Lower leg skin (tissue), 3 donors: ENCODE data around the gene RIBC2.
"Not testable (repeated sequence)": the region's sequence is repeated elsewhere in the genome, so short reads cannot be mapped to it uniquely, and the experiment has no call there.

Experiments used
- CTCF ChIP-seq, 3 donors: fragments of 450-650 bp; IDR thresholded peaks; one replicate each; pipeline ENCODE4 v1.5.1; 2016; ENCODE audit warnings: antibody characterized with exemption in 3 of 3, mild to moderate bottlenecking in 3 of 3, moderate library complexity in 2 of 3
- POLR2A ChIP-seq, 2 donors: fragments of 450-650 bp; IDR thresholded peaks; one replicate each; pipeline ENCODE4 v1.6.1; 2016 to 2017; ENCODE audit warnings: antibody characterized with exemption in 2 of 2, mild to moderate bottlenecking in 1 of 2, moderate library complexity in 1 of 2

GRCh38 chr22:45440688-45441087 lies 27.2 kb downstream of the RIBC2 start:
- not testable (repeated sequence) for TF ChIP-seq POLR2A, CTCF (IDR thresholded peaks at IDR 0.05)
